PC-3 (cell line): ENCODE results near the gene SLC6A9.

Experiments
- CTCF ChIP-seq: fragments of 300-600 bp; sonication (generic); conservative IDR thresholded peaks from 2 replicates; pipeline ENCODE4 v1.5.1; 2017; ENCODE audit warnings: antibody characterized with exemption, low read depth, mild to moderate bottlenecking, low read length
- EZH2 ChIP-seq: fragments of 300-600 bp; sonication (generic); IDR thresholded peaks from one replicate; pipeline ENCODE4 v1.6.1; 2017; ENCODE audit warnings: antibody characterized with exemption, mild to moderate bottlenecking, low read length; ENCODE audit not compliant: unreplicated experiment
- EZH2phosphoT487 ChIP-seq: fragments of 300-600 bp; sonication (generic); IDR thresholded peaks from 2 replicates; pipeline ENCODE4 v1.6.1; 2018; ENCODE audit warnings: mild to moderate bottlenecking, antibody characterized with exemption, low read length, borderline replicate concordance

- TF ChIP-seq CTCF (no peak), EZH2 (no peak), EZH2phosphoT487 (no peak)
Measured at GRCh38 chr1:44059664-44060355, 28.5 kb upstream of the SLC6A9 start.
